CD14-positive monocyte (primary cell): ENCODE data around the gene RPTOR. TPM values are rescaled to one million over a fixed set of nuclear protein-coding genes. Genes with fewer than 3 reads are reported as not detected.
A peak's percentile ranks its signal among the peaks of the same experiment; 100 is the strongest.
"Not testable (repeated sequence)": the region's sequence is repeated elsewhere in the genome, so short reads cannot be mapped to it uniquely, and the experiment has no call there.

Experiments used
- DNase-seq, 3 donors: peaks; one replicate each; pipeline ENCODE4 v3.0.0-alpha.2; 2011 to 2022
- H2AFZ ChIP-seq: 2 replicates; pipeline ENCODE4 v1.6.0; 2012; ENCODE audit warnings: mild to moderate bottlenecking, low read depth, low read length, inconsistent platforms; ENCODE audit not compliant: insufficient read depth, poor library complexity, severe bottlenecking
- H3K27ac ChIP-seq, 2 donors: 1 replicate in 1 of 2; 2 replicates in 1 of 2; pipeline ENCODE4 v1.5.1; 2012 to 2013; ENCODE audit warnings: low read length in 2 of 2, control low read depth in 1 of 2, inconsistent platforms in 1 of 2, low read depth in 1 of 2, mild to moderate bottlenecking in 1 of 2
- H3K27me3 ChIP-seq, 2 donors: one replicate each; pipeline versions ENCODE4 v1.6.0 to v1.6.1; 2011 to 2013; ENCODE audit warnings: low read length in 2 of 2; ENCODE audit not compliant: control insufficient read depth in 2 of 2, insufficient read depth in 2 of 2
- H3K36me3 ChIP-seq, 2 donors: replicated peaks in 1 of 2; 1 replicate in 1 of 2; 2 replicates in 1 of 2; pipeline versions ENCODE4 v1.5.1 to v1.6.1; 2012 to 2013; ENCODE audit warnings: low read length in 2 of 2, control low read depth in 1 of 2, inconsistent platforms in 1 of 2, mild to moderate bottlenecking in 1 of 2; ENCODE audit not compliant: insufficient read depth in 2 of 2, control insufficient read depth in 1 of 2
- H3K4me1 ChIP-seq, 2 donors: 1 replicate in 1 of 2; 2 replicates in 1 of 2; pipeline versions ENCODE4 v1.5.1 to v1.6.1; 2012 to 2013; ENCODE audit warnings: low read length in 2 of 2, control low read depth in 1 of 2, inconsistent platforms in 1 of 2, mild to moderate bottlenecking in 1 of 2, moderate library complexity in 1 of 2; ENCODE audit not compliant: insufficient read depth in 2 of 2, control insufficient read depth in 1 of 2
- H3K4me2 ChIP-seq: replicated peaks from 2 replicates; pipeline ENCODE3; 2012; ENCODE audit warnings: low read length, moderate library complexity, mild to moderate bottlenecking; ENCODE audit not compliant: poor library complexity, severe bottlenecking; ENCODE audit errors: extremely low read depth
- H3K4me3 ChIP-seq, 3 experiments: fragments of 200-600 bp in 1 of 3; sonication (generic) in 1 of 3; replicated peaks in 1 of 3; 1 replicate in 2 of 3; 2 replicates in 1 of 3; pipeline ENCODE4 v1.5.1; 2011 to 2013; ENCODE audit warnings: low read length in 3 of 3, mild to moderate bottlenecking in 3 of 3, control low read depth in 2 of 3, low read depth in 2 of 3, inconsistent platforms in 1 of 3, moderate library complexity in 1 of 3
- H3K79me2 ChIP-seq: 2 replicates; pipeline ENCODE4 v1.6.0; 2012; ENCODE audit warnings: mild to moderate bottlenecking, control low read depth, inconsistent platforms, low read length, moderate library complexity; ENCODE audit not compliant: insufficient read depth
- H3K9ac ChIP-seq: 2 replicates; pipeline ENCODE4 v1.6.0; 2017; ENCODE audit warnings: low read length, mild to moderate bottlenecking; ENCODE audit not compliant: insufficient read depth, poor library complexity, severe bottlenecking
- H3K9me3 ChIP-seq, 2 donors: replicated peaks in 1 of 2; 1 replicate in 1 of 2; 2 replicates in 1 of 2; pipeline versions ENCODE4 v1.5.1 to v1.6.1; 2012 to 2013; ENCODE audit warnings: low read length in 2 of 2, control low read depth in 1 of 2; ENCODE audit not compliant: control insufficient read depth in 1 of 2, insufficient read depth in 1 of 2
- H4K20me1 ChIP-seq: 2 replicates; pipeline ENCODE4 v1.6.0; 2012; ENCODE audit warnings: mild to moderate bottlenecking, low read length, control low read depth, moderate library complexity; ENCODE audit not compliant: insufficient read depth
- H3K27ac Mint-ChIP-seq, 7 donors: one replicate each; pipeline ENCODE4 v1.8.0; 2020; ENCODE audit warnings: mild to moderate bottlenecking in 7 of 7, mixed read lengths in 7 of 7, moderate library complexity in 6 of 7, inconsistent platforms in 2 of 7
- H3K27me3 Mint-ChIP-seq, 3 donors: one replicate each; pipeline ENCODE4 v1.8.0; 2021 to 2022; ENCODE audit warnings: low read depth in 3 of 3, mild to moderate bottlenecking in 3 of 3, mixed read lengths in 3 of 3, moderate library complexity in 3 of 3, inconsistent platforms in 1 of 3
- H3K36me3 Mint-ChIP-seq, 2 donors: one replicate each; pipeline ENCODE4 v1.8.0; 2020; ENCODE audit warnings: mixed read lengths in 2 of 2, inconsistent platforms in 1 of 2, mild to moderate bottlenecking in 1 of 2
- H3K4me1 Mint-ChIP-seq: one replicate; pipeline ENCODE4 v1.8.0; 2020; ENCODE audit warnings: mild to moderate bottlenecking, mixed read lengths
- H3K4me3 Mint-ChIP-seq, 2 donors: one replicate each; pipeline ENCODE4 v1.8.0; 2020; ENCODE audit warnings: mild to moderate bottlenecking in 2 of 2, mixed read lengths in 2 of 2, moderate library complexity in 1 of 2
- H3K9me3 Mint-ChIP-seq, 7 donors: one replicate each; pipeline ENCODE4 v1.8.0; 2020 to 2022; ENCODE audit warnings: mixed read lengths in 7 of 7, mild to moderate bottlenecking in 6 of 7, moderate library complexity in 6 of 7, inconsistent platforms in 2 of 7
- WGBS: methylation state at CpG from one replicate; pipeline ENCODE4 v1.1.5; 2013; ENCODE audit warnings: missing lambda C conversion rate; ENCODE audit not compliant: insufficient coverage; 5-methylcytosine and 5-hydroxymethylcytosine counted together
- intact Hi-C, 2 donors: fragments of 100-400 bp; cut with micrococcal nuclease; formaldehyde crosslinking; loops; one replicate each; pipeline versions ENCODE4 v1.15.0 to v1.15.1; 2023
- polyA plus RNA-seq, 3 donors: library from polyadenylated mRNA; depleted of rRNA in 1 of 3; unstranded in 2 of 3; stranded (reverse) in 1 of 3; fragments of 300-500 nt in 2 of 3; fragments of >200 nt in 1 of 3; fragmentation: Illumina TruSeq in 2 of 3; gene quantifications; 1 replicate in 2 of 3; 2 replicates in 1 of 3; pipeline ENCODE4 v1.2.3, GENCODE V29; 2012 to 2021
- TF ChIP-seq, protein P1 (sequence below): fragments of 200-600 bp; IDR thresholded peaks from one replicate; pipeline ENCODE4 v1.8.0; 2022; ENCODE audit warnings: antibody characterized with exemption, mild to moderate bottlenecking

The RPTOR gene
- polyA plus RNA-seq, 3 donors, result 1.1 to 8.7 (median 2.6) TPM

DNA sequence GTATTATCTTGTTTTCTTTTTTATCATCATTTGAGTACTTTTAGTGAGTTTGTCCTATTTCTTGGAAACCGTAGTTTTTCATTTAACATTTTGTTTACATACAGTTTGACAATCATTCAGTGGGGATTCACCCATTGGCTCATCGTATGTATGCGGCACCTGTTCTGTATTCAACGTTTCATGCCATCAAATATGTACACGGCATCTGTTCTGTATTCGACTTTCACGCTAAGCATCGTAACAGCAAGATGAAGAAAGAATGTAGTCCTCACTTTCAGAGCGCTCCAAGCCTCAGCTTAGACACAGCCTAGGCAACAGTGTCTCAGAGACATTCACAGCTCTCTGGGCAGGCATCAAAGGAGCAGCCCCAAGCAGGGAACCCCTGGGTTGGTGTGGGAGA, 269.9 kb downstream of the RPTOR start:
- Histone ChIP-seq H3K4me1 (peaks cover 12 to 18% of the 10 kb centered on the region in 2 donors), H4K20me1 (no peaks in the 10 kb centered on the region), H3K4me3 (no peak overlapping the region), H3K9ac (no peak overlapping the region), H3K36me3 (peaks cover 6 to 14% of the 10 kb centered on the region in 2 donors), H3K27ac (no peak overlapping the region), H3K27me3 (no peaks in the 10 kb centered on the region), H3K9me3 (no peaks in the 10 kb centered on the region), H3K79me2 (no peaks in the 10 kb centered on the region), H3K4me2 (no peak overlapping the region), H2AFZ (no peak overlapping the region)
- peaks cover 0 to 5% (median 1%) of the 10 kb centered on the region in 3 donors for H3K27me3 Mint-ChIP-seq
- no peak for DNase-seq
- peaks cover 0 to 5% (median 2%) of the 10 kb centered on the region in 7 donors for H3K9me3 Mint-ChIP-seq
- peaks cover 19% of the 10 kb centered on the region for H3K4me1 Mint-ChIP-seq
- intact Hi-C loops, result no loop called here
- 96% methylated on average over 8 of the region's 9 CpGs for whole genome bisulfite sequencing
- H3K27ac Mint-ChIP-seq, result peak overlapping the region in 1 of 7 donors; percentile 66
- H3K36me3 Mint-ChIP-seq, result peaks cover 35 to 37% of the 10 kb centered on the region in 2 donors
- no peak overlapping the region for H3K4me3 Mint-ChIP-seq
- TF ChIP-seq, protein P1, sequence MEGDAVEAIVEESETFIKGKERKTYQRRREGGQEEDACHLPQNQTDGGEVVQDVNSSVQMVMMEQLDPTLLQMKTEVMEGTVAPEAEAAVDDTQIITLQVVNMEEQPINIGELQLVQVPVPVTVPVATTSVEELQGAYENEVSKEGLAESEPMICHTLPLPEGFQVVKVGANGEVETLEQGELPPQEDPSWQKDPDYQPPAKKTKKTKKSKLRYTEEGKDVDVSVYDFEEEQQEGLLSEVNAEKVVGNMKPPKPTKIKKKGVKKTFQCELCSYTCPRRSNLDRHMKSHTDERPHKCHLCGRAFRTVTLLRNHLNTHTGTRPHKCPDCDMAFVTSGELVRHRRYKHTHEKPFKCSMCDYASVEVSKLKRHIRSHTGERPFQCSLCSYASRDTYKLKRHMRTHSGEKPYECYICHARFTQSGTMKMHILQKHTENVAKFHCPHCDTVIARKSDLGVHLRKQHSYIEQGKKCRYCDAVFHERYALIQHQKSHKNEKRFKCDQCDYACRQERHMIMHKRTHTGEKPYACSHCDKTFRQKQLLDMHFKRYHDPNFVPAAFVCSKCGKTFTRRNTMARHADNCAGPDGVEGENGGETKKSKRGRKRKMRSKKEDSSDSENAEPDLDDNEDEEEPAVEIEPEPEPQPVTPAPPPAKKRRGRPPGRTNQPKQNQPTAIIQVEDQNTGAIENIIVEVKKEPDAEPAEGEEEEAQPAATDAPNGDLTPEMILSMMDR, result no peak

DNA sequence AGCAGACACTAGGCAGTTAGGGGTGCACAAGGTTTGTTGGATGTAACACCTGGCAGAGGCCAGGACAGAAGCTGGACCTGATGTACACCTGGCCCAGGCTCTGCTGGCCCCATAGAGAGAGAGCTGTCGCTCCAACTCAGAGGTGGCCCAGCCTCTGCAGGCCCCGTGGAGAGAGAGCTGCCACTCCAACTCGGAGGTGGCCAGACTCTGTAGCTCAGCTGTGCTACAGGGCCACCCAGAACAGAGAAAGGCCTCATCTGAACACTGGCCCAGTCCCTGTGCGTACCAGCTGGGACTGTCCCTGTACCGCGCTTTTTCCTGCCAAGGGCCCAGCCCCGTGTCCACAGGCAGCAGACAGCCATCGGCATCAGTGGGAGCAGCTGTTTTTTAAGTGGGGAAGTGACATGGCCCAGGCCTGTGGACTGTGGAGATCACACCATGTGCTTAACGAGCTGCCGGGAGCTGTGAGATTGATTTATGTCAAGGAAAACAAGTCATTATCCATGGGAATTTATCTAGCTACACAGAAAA, 270.6 kb downstream of the RPTOR start:
- Histone ChIP-seq H3K4me1 (peaks cover 19 to 25% of the 10 kb centered on the region in 2 donors), H3K27ac (no peak overlapping the region), H3K9me3 (no peaks in the 10 kb centered on the region), H3K79me2 (no peaks in the 10 kb centered on the region), H2AFZ (no peak overlapping the region), H3K9ac (no peak overlapping the region), H4K20me1 (no peaks in the 10 kb centered on the region), H3K4me3 (no peak overlapping the region), H3K4me2 (no peak overlapping the region), H3K36me3 (peaks cover 6 to 14% of the 10 kb centered on the region in 2 donors), H3K27me3 (no peaks in the 10 kb centered on the region)
- peaks cover 2 to 9% (median 4%) of the 10 kb centered on the region in 7 donors for H3K9me3 Mint-ChIP-seq
- peaks cover 1 to 5% (median 4%) of the 10 kb centered on the region in 3 donors for H3K27me3 Mint-ChIP-seq
- peak overlapping the region in 2 of 7 donors; percentile 66 to 80 for H3K27ac Mint-ChIP-seq
- intact Hi-C loops, result no loop called here
- TF ChIP-seq, protein P1, result no peak
- peaks cover 26% of the 10 kb centered on the region for H3K4me1 Mint-ChIP-seq
- no peak for DNase-seq
- peaks cover 37 to 39% of the 10 kb centered on the region in 2 donors for H3K36me3 Mint-ChIP-seq
- no peak overlapping the region for H3K4me3 Mint-ChIP-seq
- WGBS, result 95% methylated on average over 9 of the region's 10 CpGs

DNA sequence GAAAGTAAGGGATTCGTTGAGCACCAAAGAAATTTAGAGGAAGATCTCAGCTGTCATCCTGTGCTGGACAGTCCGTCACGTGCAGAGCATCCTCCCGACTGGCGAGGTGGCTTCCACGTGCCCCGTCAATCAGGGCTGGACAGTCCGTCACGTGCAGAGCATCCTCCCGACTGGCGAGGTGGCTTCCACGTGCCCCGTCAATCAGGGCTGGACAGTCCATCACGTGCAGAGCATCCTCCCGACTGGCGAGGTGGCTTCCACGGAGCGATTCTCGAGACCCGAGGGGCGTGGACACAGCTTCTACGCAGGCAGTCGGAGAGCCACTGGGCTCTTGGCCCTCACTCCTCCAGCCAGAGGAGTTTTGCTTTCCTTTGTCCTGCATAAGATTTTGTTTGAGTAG, 271.1 kb downstream of the RPTOR start:
- DNase-seq, H4K20me1 ChIP-seq, H3K4me3 Mint-ChIP-seq, H3K9ac ChIP-seq, intact Hi-C loops, H3K79me2 ChIP-seq, H2AFZ ChIP-seq, H3K27me3 Mint-ChIP-seq, H3K4me3 ChIP-seq, H3K9me3 ChIP-seq, H3K4me2 ChIP-seq, H3K27ac ChIP-seq, H3K27me3 ChIP-seq: not testable (repeated sequence)
- Mint-ChIP-seq H3K9me3 (peaks cover 3 to 14% (median 7%) of the 10 kb centered on the region in 7 donors), H3K4me1 (peaks cover 31% of the 10 kb centered on the region), H3K27ac (peak overlapping the region in 2 of 7 donors; percentile 65), H3K36me3 (peaks cover 42 to 44% of the 10 kb centered on the region in 2 donors)
- WGBS, result 97% methylated on average over 21 of the region's 23 CpGs
- Histone ChIP-seq H3K36me3 (peaks cover 6 to 14% of the 10 kb centered on the region in 2 donors), H3K4me1 (peaks cover 20 to 30% of the 10 kb centered on the region in 2 donors)
